Measurements from ENCODE around the gene HIVEP2. TPM values are rescaled to one million over a fixed set of nuclear protein-coding genes. Genes with fewer than 3 reads are reported as not detected.

The HIVEP2 gene
- total and polyA plus RNA-seq, 2 donors (not counting 1 experiment from before 2014, with no cell fraction given), result 5.0 to 14.4 TPM

- TF ChIP-seq CTCF (conservative IDR thresholded peaks at IDR 0.05 in 1 of 2, IDR thresholded peaks at IDR 0.05 in 1 of 2; ENCODE audit: low read depth in 1 of 2, low read length in 2 of 2) (no peak), EZH2 (IDR thresholded peaks at IDR 0.05; ENCODE audit: low read length, missing control alignments) (no peak)
- no peaks in the 10 kb centered on the region for H4K20me1 ChIP-seq (ENCODE audit: control insufficient read depth, extremely low read depth, insufficient read depth, low read length)
- no peak overlapping the region for H2AFZ ChIP-seq (ENCODE audit: low read length)
- H3K27ac ChIP-seq (ENCODE audit: insufficient read depth, low read length), result peak overlapping the region; percentile 41
- no peaks in the 10 kb centered on the region for H3K27me3 ChIP-seq (ENCODE audit: control insufficient read depth, insufficient read depth, low read length)
- H3K9ac ChIP-seq (ENCODE audit: insufficient read depth, low read length), result no peak overlapping the region
- no peaks in the 10 kb centered on the region for H3K9me3 ChIP-seq (ENCODE audit: control insufficient read depth, insufficient read depth, low read depth, low read length)
- H3K4me1 ChIP-seq (ENCODE audit: control insufficient read depth, extremely low read depth, insufficient read depth, low read length), result peaks cover 21% of the 10 kb centered on the region
- H3K4me2 ChIP-seq (ENCODE audit: extremely low read depth, insufficient read depth, low read length), result peak overlapping the region; percentile 55
- peaks cover 16% of the 10 kb centered on the region for H3K79me2 ChIP-seq (ENCODE audit: control insufficient read depth, insufficient read depth, low read length)
- DNase-seq (ENCODE audit: low read depth in 2 of 2), result peak in 1 of 2 donors; percentile 55
- no peaks in the 10 kb centered on the region for H3K36me3 ChIP-seq (ENCODE audit: control insufficient read depth, insufficient read depth, low read length)
- no peak overlapping the region for H3K4me3 ChIP-seq (replicated peaks in 1 of 4; ENCODE audit: control extremely low read depth in 1 of 4, insufficient read depth in 1 of 4, low read depth in 3 of 4, low read length in 4 of 4)
Observed at GRCh38 chr6:142900227-142900971, 44.6 kb downstream of the HIVEP2 start.

- TF ChIP-seq CTCF (conservative IDR thresholded peaks at IDR 0.05 in 1 of 2, IDR thresholded peaks at IDR 0.05 in 1 of 2; ENCODE audit: low read depth in 1 of 2, low read length in 2 of 2), result no peak
- no peak for TF ChIP-seq EZH2 (IDR thresholded peaks at IDR 0.05; ENCODE audit: low read length, missing control alignments)
- peak in 1 of 2 donors; percentile 46 for DNase-seq (ENCODE audit: low read depth in 2 of 2)
- H3K36me3 ChIP-seq (ENCODE audit: control insufficient read depth, insufficient read depth, low read length), result no peaks in the 10 kb centered on the region
Observed at GRCh38 chr6:142898927-142899895, 45.8 kb downstream of the HIVEP2 start.

GRCh38 chr6:142897659-142898058 is 47.3 kb downstream of the HIVEP2 start:
- no peak overlapping the region for H3K9ac ChIP-seq (ENCODE audit: insufficient read depth, low read length)
- no peaks in the 10 kb centered on the region for H3K27me3 ChIP-seq (ENCODE audit: control insufficient read depth, insufficient read depth, low read length)
- no peak overlapping the region for H3K27ac ChIP-seq (ENCODE audit: insufficient read depth, low read length)
- H4K20me1 ChIP-seq (ENCODE audit: control insufficient read depth, extremely low read depth, insufficient read depth, low read length), result no peaks in the 10 kb centered on the region
- peaks cover 16% of the 10 kb centered on the region for H3K4me1 ChIP-seq (ENCODE audit: control insufficient read depth, extremely low read depth, insufficient read depth, low read length)
- no peaks in the 10 kb centered on the region for H3K9me3 ChIP-seq (ENCODE audit: control insufficient read depth, insufficient read depth, low read depth, low read length)
- H3K36me3 ChIP-seq (ENCODE audit: control insufficient read depth, insufficient read depth, low read length), result no peaks in the 10 kb centered on the region
- H3K79me2 ChIP-seq (ENCODE audit: control insufficient read depth, insufficient read depth, low read length), result peaks cover 14% of the 10 kb centered on the region
- TF ChIP-seq EZH2 (IDR thresholded peaks at IDR 0.05; ENCODE audit: low read length, missing control alignments) (no peak), CTCF (conservative IDR thresholded peaks at IDR 0.05 in 1 of 2, IDR thresholded peaks at IDR 0.05 in 1 of 2; ENCODE audit: low read depth in 1 of 2, low read length in 2 of 2) (no peak)
- no peak overlapping the region for H3K4me2 ChIP-seq (ENCODE audit: extremely low read depth, insufficient read depth, low read length)
- no peak overlapping the region for H3K4me3 ChIP-seq (replicated peaks in 1 of 4; ENCODE audit: control extremely low read depth in 1 of 4, insufficient read depth in 1 of 4, low read depth in 3 of 4, low read length in 4 of 4)
- no peak for DNase-seq (ENCODE audit: low read depth in 2 of 2)
- no peak overlapping the region for H2AFZ ChIP-seq (ENCODE audit: low read length)

More at GRCh38 chr6:142898927-142899895, 45.8 kb downstream of the HIVEP2 start:
- no peak overlapping the region for H2AFZ ChIP-seq (ENCODE audit: low read length)
- no peak overlapping the region for H3K4me2 ChIP-seq (ENCODE audit: extremely low read depth, insufficient read depth, low read length)
- no peaks in the 10 kb centered on the region for H3K9me3 ChIP-seq (ENCODE audit: control insufficient read depth, insufficient read depth, low read depth, low read length)
- no peak overlapping the region for H3K9ac ChIP-seq (ENCODE audit: insufficient read depth, low read length)
- peaks cover 21% of the 10 kb centered on the region for H3K4me1 ChIP-seq (ENCODE audit: control insufficient read depth, extremely low read depth, insufficient read depth, low read length)
- H3K79me2 ChIP-seq (ENCODE audit: control insufficient read depth, insufficient read depth, low read length), result peaks cover 14% of the 10 kb centered on the region
- H3K27ac ChIP-seq (ENCODE audit: insufficient read depth, low read length), result no peak overlapping the region
- no peaks in the 10 kb centered on the region for H4K20me1 ChIP-seq (ENCODE audit: control insufficient read depth, extremely low read depth, insufficient read depth, low read length)
- H3K4me3 ChIP-seq (replicated peaks in 1 of 4; ENCODE audit: control extremely low read depth in 1 of 4, insufficient read depth in 1 of 4, low read depth in 3 of 4, low read length in 4 of 4), result no peak overlapping the region
- H3K27me3 ChIP-seq (ENCODE audit: control insufficient read depth, insufficient read depth, low read length), result no peaks in the 10 kb centered on the region

All from fibroblast of lung (primary cell).